Right atrium auricular region (tissue), 2 donors: ENCODE results near the gene TRIM34. TPM values are rescaled to one million over a fixed set of nuclear protein-coding genes. Genes with fewer than 3 reads are reported as not detected.
"Not testable (repeated sequence)": the region's sequence is repeated elsewhere in the genome, so short reads cannot be mapped to it uniquely, and the experiment has no call there.

Experiments used
- DNase-seq: peaks from one replicate; pipeline ENCODE4 v3.0.0-alpha.2; 2019; ENCODE audit warnings: low spot score
- H3K27ac ChIP-seq, 2 donors: fragments of 200-600 bp; sonication (generic); 1 replicate in 1 of 2; 2 replicates in 1 of 2; pipeline ENCODE4 v1.5.1; 2016 to 2019
- H3K27me3 ChIP-seq, 2 donors: fragments of 200-600 bp; sonication (generic); one replicate each; pipeline versions ENCODE4 v1.5.1 to v1.6.0; 2017 to 2019
- H3K36me3 ChIP-seq: fragments of 200-600 bp; sonication (generic); one replicate; pipeline ENCODE4 v1.5.1; 2016
- H3K4me1 ChIP-seq, 2 donors: fragments of 200-600 bp; sonication (generic); one replicate each; pipeline versions ENCODE4 v1.5.1 to v1.6.0; 2017 to 2019
- H3K4me3 ChIP-seq, 2 donors: fragments of 200-600 bp; sonication (generic); 1 replicate in 1 of 2; 2 replicates in 1 of 2; pipeline ENCODE4 v1.5.1; 2017 to 2019; ENCODE audit warnings: mild to moderate bottlenecking in 1 of 2, moderate library complexity in 1 of 2
- H3K9me3 ChIP-seq, 2 donors: fragments of 200-600 bp; sonication (generic); one replicate each; pipeline ENCODE4 v1.5.1; 2019
- total RNA-seq, 2 donors: library from RNA; depleted of rRNA; stranded (reverse); fragments of >200 nt; gene quantifications; one replicate each; pipeline ENCODE4 v1.1.0, GENCODE V29; 2016
- TF ChIP-seq, protein P1 (sequence below), 2 donors: fragments of 200-600 bp; sonication (generic); IDR thresholded peaks; one replicate each; pipeline ENCODE4 v1.5.1; 2019; ENCODE audit warnings: antibody characterized with exemption in 2 of 2

The TRIM34 gene
- total RNA-seq, 2 donors from 2014 or later: 1.4 to 3.8 TPM

DNA sequence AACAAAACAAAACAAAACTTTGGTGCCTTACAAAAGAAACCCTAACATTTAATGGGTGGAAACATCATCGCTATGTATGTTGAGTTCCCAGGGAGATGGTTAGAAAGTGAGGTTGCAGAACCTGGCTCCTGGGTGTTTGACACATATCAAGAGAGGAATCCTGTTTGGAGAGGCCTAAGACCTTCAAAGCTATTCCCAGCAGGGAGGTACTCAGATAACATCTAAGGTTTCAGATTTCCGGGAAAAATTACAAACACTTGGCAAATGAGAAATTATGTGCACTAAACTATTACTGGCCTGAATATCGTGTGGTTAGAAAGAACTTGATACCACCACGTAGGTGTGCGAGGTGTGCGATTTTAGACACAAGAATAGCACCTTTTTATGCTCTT lies 41.6 kb downstream of the TRIM34 start:
- no peaks in the 10 kb centered on the region for H3K9me3 ChIP-seq
- H3K27me3 ChIP-seq: no peaks in the 10 kb centered on the region
- no peak for DNase-seq
- no peak overlapping the region for H3K4me3 ChIP-seq
- peaks cover 4% of the 10 kb centered on the region for H3K36me3 ChIP-seq
- no peaks in the 10 kb centered on the region for H3K4me1 ChIP-seq
- no peak overlapping the region for H3K27ac ChIP-seq
- TF ChIP-seq, protein P1, sequence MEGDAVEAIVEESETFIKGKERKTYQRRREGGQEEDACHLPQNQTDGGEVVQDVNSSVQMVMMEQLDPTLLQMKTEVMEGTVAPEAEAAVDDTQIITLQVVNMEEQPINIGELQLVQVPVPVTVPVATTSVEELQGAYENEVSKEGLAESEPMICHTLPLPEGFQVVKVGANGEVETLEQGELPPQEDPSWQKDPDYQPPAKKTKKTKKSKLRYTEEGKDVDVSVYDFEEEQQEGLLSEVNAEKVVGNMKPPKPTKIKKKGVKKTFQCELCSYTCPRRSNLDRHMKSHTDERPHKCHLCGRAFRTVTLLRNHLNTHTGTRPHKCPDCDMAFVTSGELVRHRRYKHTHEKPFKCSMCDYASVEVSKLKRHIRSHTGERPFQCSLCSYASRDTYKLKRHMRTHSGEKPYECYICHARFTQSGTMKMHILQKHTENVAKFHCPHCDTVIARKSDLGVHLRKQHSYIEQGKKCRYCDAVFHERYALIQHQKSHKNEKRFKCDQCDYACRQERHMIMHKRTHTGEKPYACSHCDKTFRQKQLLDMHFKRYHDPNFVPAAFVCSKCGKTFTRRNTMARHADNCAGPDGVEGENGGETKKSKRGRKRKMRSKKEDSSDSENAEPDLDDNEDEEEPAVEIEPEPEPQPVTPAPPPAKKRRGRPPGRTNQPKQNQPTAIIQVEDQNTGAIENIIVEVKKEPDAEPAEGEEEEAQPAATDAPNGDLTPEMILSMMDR (IDR thresholded peaks at IDR 0.05): no peak

DNA sequence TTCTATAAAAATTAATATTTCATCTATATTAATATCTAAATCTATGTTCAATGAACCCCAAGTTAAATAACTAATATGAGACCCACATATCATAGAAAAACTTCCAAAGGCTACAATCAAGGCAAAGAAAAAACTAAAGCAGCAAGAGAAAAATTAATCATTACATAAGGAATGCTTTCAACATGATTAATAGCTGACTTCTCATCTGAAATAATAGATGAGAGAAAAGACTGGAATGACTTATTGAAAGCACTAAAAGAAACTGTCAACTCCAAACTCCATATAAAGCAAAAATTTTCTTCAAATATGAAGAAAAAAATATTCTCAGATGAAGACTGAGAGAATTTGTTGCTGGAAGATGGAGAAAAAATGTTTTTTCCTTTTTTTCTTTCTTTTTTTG lies 47.0 kb downstream of the TRIM34 start:
- Histone ChIP-seq H3K36me3 (peaks cover 4% of the 10 kb centered on the region), H3K4me1 (no peaks in the 10 kb centered on the region), H3K4me3 (no peak overlapping the region), H3K27ac (no peak overlapping the region), H3K9me3 (no peaks in the 10 kb centered on the region), H3K27me3 (no peaks in the 10 kb centered on the region)
- TF ChIP-seq, protein P1 (IDR thresholded peaks at IDR 0.05): no peak
- no peak for DNase-seq

DNA sequence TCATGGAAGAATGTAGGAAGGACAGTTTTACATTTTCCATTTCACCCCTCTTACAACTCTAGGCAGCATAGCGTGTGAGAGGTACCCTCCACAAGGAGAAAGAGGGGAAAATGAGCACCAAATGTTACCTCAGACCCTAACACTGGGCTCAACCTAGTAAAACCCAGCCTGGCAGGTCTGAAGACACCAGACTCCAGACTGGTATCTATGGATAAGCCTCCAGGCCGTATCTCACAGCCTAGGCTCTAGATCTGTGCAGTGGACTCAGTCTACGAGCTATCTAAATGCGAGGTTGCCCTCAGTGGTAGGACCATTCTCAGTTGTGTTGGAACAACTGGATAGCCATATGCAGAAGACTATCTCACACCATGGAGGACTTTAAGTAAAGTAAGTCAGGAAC lies 49.6 kb downstream of the TRIM34 start:
- Histone ChIP-seq H3K36me3 (peaks cover 10% of the 10 kb centered on the region), H3K27ac (no peak overlapping the region), H3K9me3 (no peaks in the 10 kb centered on the region), H3K4me3 (no peak overlapping the region), H3K27me3 (no peaks in the 10 kb centered on the region), H3K4me1 (no peaks in the 10 kb centered on the region)
- TF ChIP-seq, protein P1 (IDR thresholded peaks at IDR 0.05): no peak
- no peak for DNase-seq

DNA sequence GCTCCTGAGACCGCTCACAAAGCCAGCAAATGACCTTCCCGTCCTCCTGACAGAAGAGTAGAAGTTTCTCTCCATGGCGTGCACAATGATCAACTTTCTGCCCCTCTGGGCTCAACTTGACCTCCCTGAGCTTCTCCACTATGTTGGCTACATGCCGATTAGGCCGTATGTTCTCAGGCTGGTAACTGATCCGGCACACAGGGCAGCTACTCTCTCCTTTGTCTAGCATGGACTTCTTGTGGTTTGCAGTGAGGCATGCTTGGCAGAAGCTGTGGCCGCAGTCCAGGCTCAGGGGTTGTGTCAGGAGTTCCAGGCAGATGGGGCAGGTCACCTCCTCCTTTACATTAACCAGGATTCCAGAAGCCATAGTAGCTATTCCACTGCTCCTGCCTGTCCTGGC lies 55.0 kb downstream of the TRIM34 start:
- H3K9me3 ChIP-seq: no peaks in the 10 kb centered on the region
- H3K27me3 ChIP-seq: no peaks in the 10 kb centered on the region
- no peak overlapping the region for H3K27ac ChIP-seq
- peaks cover 0 to 19% of the 10 kb centered on the region in 2 donors for H3K4me1 ChIP-seq
- H3K36me3 ChIP-seq: peaks cover 10% of the 10 kb centered on the region
- DNase-seq: no peak
- no peak overlapping the region for H3K4me3 ChIP-seq
- TF ChIP-seq, protein P1 (IDR thresholded peaks at IDR 0.05): no peak

DNA sequence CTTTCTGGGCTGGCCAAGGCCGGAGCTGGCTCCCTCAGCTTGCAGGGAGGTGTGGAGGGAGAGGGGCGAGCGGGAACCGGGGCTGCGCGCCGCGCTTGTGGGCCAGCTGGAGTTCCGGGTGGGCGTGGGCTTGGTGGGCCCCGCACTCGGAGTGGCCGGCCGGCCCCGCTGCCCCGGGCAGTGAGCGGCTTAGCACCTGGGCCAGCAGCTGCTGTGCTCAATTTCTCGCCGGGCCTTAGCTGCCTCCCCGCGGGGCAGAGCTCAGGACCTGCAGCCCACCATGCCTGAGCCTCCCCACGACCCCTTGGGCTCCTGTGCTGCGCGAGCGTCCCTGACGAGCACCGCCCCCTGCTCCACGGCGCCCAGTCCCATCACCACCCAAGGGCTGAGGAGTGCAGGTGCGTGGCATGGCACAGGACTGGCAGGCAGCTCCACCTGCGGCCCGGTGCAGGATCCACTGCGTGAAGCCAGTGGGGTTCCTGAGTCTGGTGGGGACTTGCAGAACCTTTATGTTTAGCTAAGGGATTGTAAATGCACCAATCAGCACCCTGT lies 58.2 kb downstream of the TRIM34 start:
- not testable (repeated sequence) for H3K36me3 ChIP-seq, H3K4me3 ChIP-seq, DNase-seq, H3K27me3 ChIP-seq, H3K9me3 ChIP-seq, H3K27ac ChIP-seq
- H3K4me1 ChIP-seq: peaks cover 0 to 24% of the 10 kb centered on the region in 2 donors

DNA sequence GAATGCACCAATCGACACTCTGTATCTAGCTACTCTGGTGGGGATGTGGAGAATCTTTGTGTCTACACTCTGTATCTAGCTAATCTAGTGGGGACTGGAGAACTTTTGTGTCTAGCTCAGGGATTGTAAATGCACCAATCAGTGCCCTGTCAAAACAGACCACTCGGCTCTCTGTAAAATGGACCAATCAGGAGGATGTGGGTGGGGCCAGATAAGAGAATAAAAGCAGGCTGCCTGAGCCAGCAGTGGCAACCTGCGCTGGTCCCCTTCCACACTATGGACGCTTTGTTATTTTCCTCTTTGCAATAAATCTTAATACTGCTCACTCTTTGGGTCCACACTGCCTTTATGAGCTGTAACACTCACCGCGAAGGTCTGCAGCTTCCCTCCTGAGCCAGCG lies 58.8 kb downstream of the TRIM34 start:
- not testable (repeated sequence) for H3K27me3 ChIP-seq, H3K36me3 ChIP-seq, DNase-seq, H3K9me3 ChIP-seq
- peak overlapping the region in 1 of 2 donors; percentile 47 for H3K4me3 ChIP-seq
- H3K4me1 ChIP-seq: peaks cover 0 to 24% of the 10 kb centered on the region in 2 donors
- H3K27ac ChIP-seq: peak overlapping the region; percentile 87 to 89

DNA sequence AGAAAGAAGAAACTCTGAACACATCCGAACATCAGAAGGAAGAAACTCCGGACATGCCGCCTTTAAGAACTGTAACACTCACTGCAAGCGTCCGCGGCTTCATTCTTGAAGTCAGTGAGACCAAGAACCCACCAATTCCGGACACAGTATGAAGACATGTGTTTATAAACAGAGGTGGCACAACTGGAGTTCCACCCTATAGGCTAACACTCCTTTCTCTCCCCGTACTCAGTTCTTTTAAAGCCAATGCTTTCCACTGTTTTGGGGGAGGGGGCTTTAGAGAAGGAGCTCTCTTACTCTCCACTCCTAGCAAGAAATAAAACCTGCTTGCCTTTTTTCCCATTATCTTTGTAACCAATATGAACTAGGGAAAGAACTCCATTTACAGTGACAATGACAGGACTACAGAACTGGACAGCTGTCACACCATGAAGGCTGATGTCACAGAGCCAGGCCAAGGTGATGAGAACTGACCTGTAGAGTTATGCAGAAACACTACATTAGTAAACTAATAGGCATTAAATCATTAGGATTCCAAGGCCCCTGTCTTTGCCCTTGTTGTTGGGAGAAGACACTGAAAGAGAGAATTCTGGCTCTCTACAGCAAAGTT lies 59.3 kb downstream of the TRIM34 start:
- Histone ChIP-seq H3K27me3 (no peaks in the 10 kb centered on the region), H3K4me1 (peaks cover 0 to 24% of the 10 kb centered on the region in 2 donors), H3K27ac (peak overlapping the region; percentile 87 to 89), H3K36me3 (peaks cover 6% of the 10 kb centered on the region), H3K4me3 (peak overlapping the region; percentile 36 to 47), H3K9me3 (no peaks in the 10 kb centered on the region)
- DNase-seq: no peak
- TF ChIP-seq, protein P1 (IDR thresholded peaks at IDR 0.05): no peak
